HepG2 (cell line): ENCODE data around the gene TOR2A.

ENCODE experiments used
- E2F1 ChIP-seq: sonication (generic); formaldehyde crosslinking; IDR thresholded peaks from 2 replicates; pipeline ENCODE4 v1.5.0; 2020; ENCODE audit warnings: missing genetic modification reagents
- EZH2 ChIP-seq: conservative IDR thresholded peaks from 2 replicates; pipeline ENCODE4 v1.6.1; 2012; ENCODE audit warnings: mild to moderate bottlenecking, low read depth, low read length, moderate library complexity
- PBX3 ChIP-seq: sonication (generic); formaldehyde crosslinking; IDR thresholded peaks from 2 replicates; pipeline ENCODE4 v1.8.1; 2023; ENCODE audit warnings: missing genetic modification reagents, inconsistent platforms, borderline replicate concordance
- SP5 ChIP-seq: IDR thresholded peaks from 2 replicates; pipeline ENCODE4 v1.6.1; 2016; ENCODE audit warnings: low read depth, borderline replicate concordance
- SPEN ChIP-seq: sonication (generic); formaldehyde crosslinking; IDR thresholded peaks from 2 replicates; pipeline ENCODE4 v1.5.1; 2020; ENCODE audit warnings: low read depth, mild to moderate bottlenecking, missing genetic modification reagents
- USF2 ChIP-seq, 2 experiments: sonication (generic) in 1 of 2; formaldehyde crosslinking in 1 of 2; IDR thresholded peaks; 2 replicates each; pipeline versions ENCODE4 v1.5.1 to v1.6.1; 2011 to 2020; ENCODE audit warnings: borderline replicate concordance in 1 of 2, low read depth in 1 of 2, low read length in 1 of 2, mild to moderate bottlenecking in 1 of 2, missing genetic modification reagents in 1 of 2, moderate library complexity in 1 of 2
- ZBTB49 ChIP-seq: sonication (generic); formaldehyde crosslinking; IDR thresholded peaks from 2 replicates; pipeline ENCODE4 v1.4.0; 2020; ENCODE audit warnings: missing genetic modification reagents, borderline replicate concordance
- ZNF567 ChIP-seq: sonication (generic); formaldehyde crosslinking; IDR thresholded peaks from 2 replicates; pipeline ENCODE4 v1.8.1; 2023; ENCODE audit warnings: mild to moderate bottlenecking, missing genetic modification reagents, borderline replicate concordance
- ZNF687 ChIP-seq: sonication (generic); formaldehyde crosslinking; IDR thresholded peaks from 2 replicates; pipeline ENCODE4 v1.5.1; 2020; ENCODE audit warnings: mild to moderate bottlenecking, missing genetic modification reagents, moderate library complexity
- ZNF775 ChIP-seq: sonication (generic); formaldehyde crosslinking; IDR thresholded peaks from 2 replicates; pipeline ENCODE4 v1.4.0; 2020; ENCODE audit warnings: missing genetic modification reagents, mild to moderate bottlenecking, moderate library complexity, borderline replicate concordance

GRCh38 chr9:127703289-127703946 lies 31.7 kb downstream of the TOR2A start:
- no peak for TF ChIP-seq EZH2
- TF ChIP-seq E2F1 (CRISPR knock-in tag) = no peak
- no peak for TF ChIP-seq ZNF567 (CRISPR knock-in tag)
- no peak for TF ChIP-seq ZNF775 (CRISPR knock-in tag)
- TF ChIP-seq PBX3 (CRISPR knock-in tag) = no peak
- TF ChIP-seq USF2 (IDR thresholded peaks at IDR 0.05; ENCODE audit: low read depth, low read length) = no peak
- no peak for TF ChIP-seq USF2 (CRISPR knock-in tag; IDR thresholded peaks at IDR 0.05; ENCODE audit: borderline replicate concordance)
- no peak for TF ChIP-seq SP5 (CRISPR knock-in tag)
- TF ChIP-seq ZBTB49 = no peak
- TF ChIP-seq SPEN (CRISPR knock-in tag) = no peak
- no peak for TF ChIP-seq ZNF687 (CRISPR knock-in tag)
